ENCODE results near the gene ARHGAP15.
A peak's percentile ranks its signal among the peaks of the same experiment; 100 is the strongest.

The ARHGAP15 gene

GRCh38 chr2:143792602-143793001 is 663.4 kb downstream of the ARHGAP15 start:
- no peak overlapping the region for H3K18ac ChIP-seq (ENCODE audit: low read length)
- H3K27me3 ChIP-seq (ENCODE audit: insufficient read depth, low read length) = no peaks in the 10 kb centered on the region
- no peaks in the 10 kb centered on the region for H3K36me3 ChIP-seq (ENCODE audit: control insufficient read depth in 1 of 2, insufficient read depth in 2 of 2, low read length in 2 of 2)
- H3K4me2 ChIP-seq (ENCODE audit: low read length) = no peak overlapping the region
- no peak overlapping the region for H2AFZ ChIP-seq (ENCODE audit: insufficient read depth, low read length, poor library complexity)
- H3K79me2 ChIP-seq (ENCODE audit: control insufficient read depth, insufficient read depth, low read length, poor library complexity) = no peaks in the 10 kb centered on the region
- H2AK5ac ChIP-seq (ENCODE audit: low read length) = no peak overlapping the region
- DNase-seq = no peak
- no peaks in the 10 kb centered on the region for H3K9me3 ChIP-seq (ENCODE audit: insufficient read depth, low read depth, low read length)
- WGBS (ENCODE audit: extremely low coverage, insufficient coverage, insufficient read length) = no CpG with 5 or more reads among the region's 4 CpGs
- H3K4me3 ChIP-seq (ENCODE audit: low read depth, low read length) = no peak overlapping the region
- H2BK5ac ChIP-seq (ENCODE audit: low read depth, low read length, poor library complexity) = no peak overlapping the region
- H4K8ac ChIP-seq (ENCODE audit: low read depth, low read length) = no peak overlapping the region
- H3K79me1 ChIP-seq (ENCODE audit: low read length) = no peaks in the 10 kb centered on the region
- H2BK12ac ChIP-seq (ENCODE audit: low read length) = no peak overlapping the region
- no peaks in the 10 kb centered on the region for H3K4me1 ChIP-seq (ENCODE audit: control insufficient read depth in 1 of 2, insufficient read depth in 2 of 2, low read length in 2 of 2)
- no peak overlapping the region for H3K14ac ChIP-seq (ENCODE audit: low read length)
- H3K9ac ChIP-seq (ENCODE audit: low read length) = no peak overlapping the region
- H2BK120ac ChIP-seq (ENCODE audit: insufficient read depth, low read length, poor library complexity) = no peak overlapping the region
- no peak overlapping the region for H4K91ac ChIP-seq (ENCODE audit: low read depth, low read length)
- H3K23ac ChIP-seq (ENCODE audit: low read length) = no peak overlapping the region
- no peak overlapping the region for H3K4ac ChIP-seq (ENCODE audit: low read depth, low read length)
- H4K12ac ChIP-seq (ENCODE audit: low read depth, low read length) = no peak overlapping the region
- H3K27ac ChIP-seq (ENCODE audit: low read depth, low read length) = no peak overlapping the region

- DNase-seq = no peak
- Histone ChIP-seq H3K4me2 (ENCODE audit: low read length) (no peak overlapping the region), H4K91ac (ENCODE audit: low read depth, low read length) (no peak overlapping the region), H2BK12ac (ENCODE audit: low read length) (no peak overlapping the region), H4K12ac (ENCODE audit: low read depth, low read length) (no peak overlapping the region), H3K9me3 (ENCODE audit: insufficient read depth, low read depth, low read length) (no peaks in the 10 kb centered on the region), H3K79me1 (ENCODE audit: low read length) (no peaks in the 10 kb centered on the region), H4K8ac (ENCODE audit: low read depth, low read length) (peak overlapping the region; percentile 19), H3K27me3 (ENCODE audit: insufficient read depth, low read length) (no peaks in the 10 kb centered on the region), H3K4ac (ENCODE audit: low read depth, low read length) (no peak overlapping the region), H3K36me3 (ENCODE audit: control insufficient read depth in 1 of 2, insufficient read depth in 2 of 2, low read length in 2 of 2) (no peaks in the 10 kb centered on the region), H3K9ac (ENCODE audit: low read length) (peak overlapping the region; percentile 36), H3K23ac (ENCODE audit: low read length) (no peak overlapping the region), H2AK5ac (ENCODE audit: low read length) (no peak overlapping the region), H2BK5ac (ENCODE audit: low read depth, low read length, poor library complexity) (no peak overlapping the region), H3K18ac (ENCODE audit: low read length) (no peak overlapping the region), H3K79me2 (ENCODE audit: control insufficient read depth, insufficient read depth, low read length, poor library complexity) (no peaks in the 10 kb centered on the region), H3K4me1 (ENCODE audit: control insufficient read depth in 1 of 2, insufficient read depth in 2 of 2, low read length in 2 of 2) (no peaks in the 10 kb centered on the region), H3K14ac (ENCODE audit: low read length) (no peak overlapping the region), H3K27ac (ENCODE audit: low read depth, low read length) (no peak overlapping the region), H2AFZ (ENCODE audit: insufficient read depth, low read length, poor library complexity) (no peak overlapping the region), H3K4me3 (ENCODE audit: low read depth, low read length) (no peak overlapping the region), H2BK120ac (ENCODE audit: insufficient read depth, low read length, poor library complexity) (no peak overlapping the region)
- no CpG with 5 or more reads among the region's 3 CpGs for WGBS (ENCODE audit: extremely low coverage, insufficient coverage, insufficient read length)
Observed at GRCh38 chr2:143793381-143793780, 664.2 kb downstream of the ARHGAP15 start.

DNA sequence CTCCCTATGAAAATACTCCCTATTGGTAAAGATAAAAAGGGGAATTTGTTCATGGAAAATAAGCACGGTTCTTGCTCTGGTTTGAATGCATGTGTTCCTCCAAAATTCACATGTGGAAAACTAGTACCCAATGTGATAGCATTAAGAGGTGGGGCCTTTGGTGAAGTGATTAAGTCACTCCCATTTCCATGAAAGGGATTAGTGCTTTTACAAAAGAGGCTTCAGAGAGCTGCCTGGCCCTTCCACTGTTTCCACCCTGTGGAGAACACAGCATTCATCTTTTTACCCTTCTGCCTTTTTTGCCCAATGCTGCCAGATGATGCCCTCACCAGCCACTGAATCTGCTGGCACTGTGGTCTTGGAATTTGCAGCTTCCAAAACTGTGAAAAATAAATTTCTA is 666.8 kb downstream of the ARHGAP15 start:
- Histone ChIP-seq H2BK12ac (ENCODE audit: low read length) (no peak overlapping the region), H3K14ac (ENCODE audit: low read length) (no peak overlapping the region), H3K23ac (ENCODE audit: low read length) (no peak overlapping the region), H3K27ac (ENCODE audit: low read depth, low read length) (no peak overlapping the region), H2BK120ac (ENCODE audit: insufficient read depth, low read length, poor library complexity) (no peak overlapping the region), H3K79me1 (ENCODE audit: low read length) (no peaks in the 10 kb centered on the region), H4K8ac (ENCODE audit: low read depth, low read length) (no peak overlapping the region), H2AK5ac (ENCODE audit: low read length) (no peak overlapping the region), H3K27me3 (ENCODE audit: insufficient read depth, low read length) (no peaks in the 10 kb centered on the region), H4K91ac (ENCODE audit: low read depth, low read length) (no peak overlapping the region), H3K4me3 (ENCODE audit: low read depth, low read length) (no peak overlapping the region), H3K4ac (ENCODE audit: low read depth, low read length) (no peak overlapping the region), H4K12ac (ENCODE audit: low read depth, low read length) (no peak overlapping the region), H3K9ac (ENCODE audit: low read length) (no peak overlapping the region), H3K4me2 (ENCODE audit: low read length) (no peak overlapping the region), H3K4me1 (ENCODE audit: control insufficient read depth in 1 of 2, insufficient read depth in 2 of 2, low read length in 2 of 2) (no peaks in the 10 kb centered on the region), H2BK5ac (ENCODE audit: low read depth, low read length, poor library complexity) (no peak overlapping the region), H3K79me2 (ENCODE audit: control insufficient read depth, insufficient read depth, low read length, poor library complexity) (no peaks in the 10 kb centered on the region), H2AFZ (ENCODE audit: insufficient read depth, low read length, poor library complexity) (no peak overlapping the region), H3K18ac (ENCODE audit: low read length) (no peak overlapping the region), H3K36me3 (ENCODE audit: control insufficient read depth in 1 of 2, insufficient read depth in 2 of 2, low read length in 2 of 2) (no peaks in the 10 kb centered on the region), H3K9me3 (ENCODE audit: insufficient read depth, low read depth, low read length) (no peaks in the 10 kb centered on the region)
- no CpG with 5 or more reads among the region's 1 CpG for WGBS (ENCODE audit: extremely low coverage, insufficient coverage, insufficient read length)
- DNase-seq = no peak

DNA sequence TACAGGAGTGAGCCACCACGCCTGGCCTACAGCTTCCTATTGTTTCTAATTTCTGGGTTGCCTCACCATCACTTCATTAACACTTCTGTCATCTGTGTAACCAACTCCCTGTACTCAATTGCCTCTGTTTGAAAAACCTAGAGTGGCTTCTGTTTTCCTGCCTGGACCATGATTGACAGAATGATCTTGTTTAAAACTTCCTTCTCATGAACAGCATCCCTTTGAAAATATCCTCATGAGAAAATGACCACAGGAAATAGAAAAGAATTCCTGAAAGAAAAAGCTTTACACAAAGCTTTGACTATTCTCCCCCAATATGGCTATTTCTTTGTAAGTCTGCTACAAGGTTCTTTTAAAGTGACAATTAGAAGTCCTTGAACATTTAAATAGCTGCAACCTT is 672.3 kb downstream of the ARHGAP15 start:
- Histone ChIP-seq H3K79me1 (ENCODE audit: low read length) (no peaks in the 10 kb centered on the region), H3K9me3 (ENCODE audit: insufficient read depth, low read depth, low read length) (no peaks in the 10 kb centered on the region), H3K36me3 (ENCODE audit: control insufficient read depth in 1 of 2, insufficient read depth in 2 of 2, low read length in 2 of 2) (no peaks in the 10 kb centered on the region), H3K27me3 (ENCODE audit: insufficient read depth, low read length) (no peaks in the 10 kb centered on the region), H2BK12ac (ENCODE audit: low read length) (no peak overlapping the region), H3K27ac (ENCODE audit: low read depth, low read length) (no peak overlapping the region), H2BK5ac (ENCODE audit: low read depth, low read length, poor library complexity) (no peak overlapping the region), H3K9ac (ENCODE audit: low read length) (no peak overlapping the region), H3K4me3 (ENCODE audit: low read depth, low read length) (no peak overlapping the region), H3K23ac (ENCODE audit: low read length) (no peak overlapping the region), H3K4me2 (ENCODE audit: low read length) (no peak overlapping the region), H3K14ac (ENCODE audit: low read length) (no peak overlapping the region), H3K79me2 (ENCODE audit: control insufficient read depth, insufficient read depth, low read length, poor library complexity) (no peaks in the 10 kb centered on the region), H2AFZ (ENCODE audit: insufficient read depth, low read length, poor library complexity) (no peak overlapping the region), H2BK120ac (ENCODE audit: insufficient read depth, low read length, poor library complexity) (no peak overlapping the region), H3K4me1 (ENCODE audit: control insufficient read depth in 1 of 2, insufficient read depth in 2 of 2, low read length in 2 of 2) (no peaks in the 10 kb centered on the region), H2AK5ac (ENCODE audit: low read length) (no peak overlapping the region), H3K4ac (ENCODE audit: low read depth, low read length) (no peak overlapping the region), H4K8ac (ENCODE audit: low read depth, low read length) (no peak overlapping the region), H4K91ac (ENCODE audit: low read depth, low read length) (no peak overlapping the region), H3K18ac (ENCODE audit: low read length) (no peak overlapping the region), H4K12ac (ENCODE audit: low read depth, low read length) (no peak overlapping the region)
- no peak for DNase-seq
- WGBS (ENCODE audit: extremely low coverage, insufficient coverage, insufficient read length) = no CpG with 5 or more reads among the region's 1 CpG

All from trophoblast cell (in vitro differentiated cells and primary cell).